Measurements from ENCODE around the gene GABPB1.

Gene GABPB1

DNA sequence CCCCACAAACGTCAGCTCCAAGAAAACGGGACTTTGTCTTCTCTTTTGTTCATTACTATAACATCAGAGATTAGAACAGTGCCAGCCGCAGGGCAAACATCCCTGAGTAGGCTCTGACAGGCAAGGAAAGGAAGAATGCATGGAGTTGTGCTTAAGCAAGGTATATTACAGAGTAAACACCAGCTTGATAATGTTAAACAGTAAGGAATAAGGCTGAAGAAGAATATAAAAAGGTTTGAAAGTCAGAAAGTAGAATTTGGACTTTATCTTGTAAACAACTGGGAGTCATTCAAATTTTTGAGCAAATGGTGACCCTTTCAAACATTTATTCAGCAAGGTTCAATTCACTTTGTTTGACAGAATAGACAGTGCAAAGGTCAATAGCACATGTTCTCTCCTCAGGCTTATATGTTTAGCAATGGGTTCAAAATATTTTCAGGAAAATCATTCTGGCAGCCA is 11.0 kb downstream of the GABPB1 start:
- DNase-seq (ENCODE audit: low read depth in 3 of 3) = no peak

DNA sequence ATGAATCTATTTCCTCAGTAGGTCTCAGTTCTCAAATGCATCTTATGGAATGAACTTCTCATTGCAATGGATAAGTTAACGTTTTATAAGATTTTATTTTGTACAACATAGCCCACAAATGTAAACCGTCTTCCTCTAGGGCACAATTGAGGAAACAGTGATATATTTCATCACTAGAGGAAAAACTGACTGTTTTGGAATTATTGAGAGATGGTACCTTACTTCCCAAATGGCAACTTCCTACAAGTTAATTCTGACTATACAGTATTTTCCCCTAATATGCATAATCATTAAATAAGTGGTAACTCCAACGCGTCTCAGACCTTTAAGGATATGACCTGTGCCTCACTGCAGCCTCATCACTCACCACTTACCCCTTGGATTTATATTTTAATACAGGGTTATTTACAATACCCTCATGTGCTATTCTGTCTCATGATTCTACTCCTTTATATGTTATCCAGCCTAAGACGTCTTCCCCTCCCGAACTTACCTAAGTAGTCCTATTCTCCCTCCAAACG is 13.3 kb downstream of the GABPB1 start:
- no peak for DNase-seq (ENCODE audit: low read depth in 3 of 3)

DNA sequence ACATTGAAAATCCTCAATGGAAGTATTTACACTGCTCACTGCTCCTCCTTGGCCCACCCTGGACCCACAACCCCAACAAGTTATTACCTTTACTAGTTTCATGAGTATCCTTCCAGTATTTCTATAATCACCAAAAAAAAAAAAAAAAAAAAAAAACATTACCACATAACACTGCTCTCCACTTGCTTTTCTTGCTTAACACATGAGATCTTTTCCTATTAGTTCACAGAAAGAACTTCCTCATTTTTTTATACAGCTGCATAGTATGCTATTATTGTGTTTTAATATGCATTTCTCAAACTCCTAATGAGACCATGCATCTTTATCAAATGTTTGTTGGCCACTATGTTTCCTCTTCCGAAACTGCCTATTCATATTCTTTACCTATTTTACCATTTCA is 14.6 kb downstream of the GABPB1 start:
- no peak for DNase-seq (ENCODE audit: low read depth in 3 of 3)

DNA sequence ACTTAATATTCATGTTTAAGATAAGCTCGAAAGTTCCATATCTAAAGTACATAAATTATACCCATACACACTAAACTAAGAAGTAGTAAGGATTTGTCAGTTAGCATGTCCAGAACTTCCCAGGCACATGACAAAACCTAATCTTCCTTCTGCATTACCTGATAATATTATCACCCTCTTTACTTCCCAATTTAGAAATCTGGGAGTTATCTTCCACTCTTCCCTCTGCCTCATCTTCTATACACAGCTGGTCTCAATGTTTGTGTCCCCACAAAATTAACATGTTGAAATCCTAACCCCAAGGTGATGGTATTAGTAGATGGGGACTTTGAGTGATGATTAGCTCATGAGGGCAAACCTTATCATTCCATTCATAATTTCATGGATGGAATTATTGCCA is 15.3 kb downstream of the GABPB1 start:
- no peak for DNase-seq (ENCODE audit: low read depth in 3 of 3)

DNA sequence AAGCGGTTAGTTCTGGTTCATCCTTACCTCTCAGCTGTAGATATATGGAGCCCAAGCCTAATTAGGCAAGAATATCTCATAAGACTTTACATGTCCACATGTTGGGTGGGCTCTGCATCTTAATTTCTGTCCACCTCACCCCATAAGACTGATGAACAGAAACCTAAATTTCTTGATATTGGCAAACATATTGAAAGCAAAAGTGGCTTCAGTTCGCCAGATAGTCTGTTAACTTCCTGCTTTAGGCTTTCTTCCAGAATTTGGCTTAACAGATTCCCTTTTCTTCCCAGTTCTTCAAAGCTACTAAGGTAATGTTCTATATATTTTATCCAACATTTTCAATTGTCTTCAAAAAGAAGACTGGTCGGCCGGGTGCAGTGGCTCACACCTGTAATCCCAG is 19.7 kb downstream of the GABPB1 start:
- DNase-seq (ENCODE audit: low read depth in 3 of 3) = no peak

DNA sequence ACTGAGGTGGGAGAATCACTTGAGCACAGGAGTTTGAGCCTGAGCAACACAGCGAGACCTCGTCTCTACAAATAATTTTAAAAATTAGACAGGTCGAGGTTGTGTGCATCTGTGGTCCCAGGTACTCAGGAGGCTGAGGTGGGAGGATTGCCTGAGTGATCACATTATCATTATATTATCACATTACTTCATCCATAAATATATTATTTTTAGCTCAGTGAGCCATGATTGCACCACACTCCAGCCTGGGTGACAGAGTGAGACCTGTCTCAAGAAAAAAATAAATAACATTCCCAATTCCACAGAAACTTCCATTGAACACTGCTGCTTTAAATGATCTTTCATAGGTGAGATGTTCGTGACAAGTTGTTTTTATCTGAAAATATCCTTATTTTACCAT is 21.8 kb downstream of the GABPB1 start:
- no peak for DNase-seq (ENCODE audit: low read depth in 3 of 3)

DNA sequence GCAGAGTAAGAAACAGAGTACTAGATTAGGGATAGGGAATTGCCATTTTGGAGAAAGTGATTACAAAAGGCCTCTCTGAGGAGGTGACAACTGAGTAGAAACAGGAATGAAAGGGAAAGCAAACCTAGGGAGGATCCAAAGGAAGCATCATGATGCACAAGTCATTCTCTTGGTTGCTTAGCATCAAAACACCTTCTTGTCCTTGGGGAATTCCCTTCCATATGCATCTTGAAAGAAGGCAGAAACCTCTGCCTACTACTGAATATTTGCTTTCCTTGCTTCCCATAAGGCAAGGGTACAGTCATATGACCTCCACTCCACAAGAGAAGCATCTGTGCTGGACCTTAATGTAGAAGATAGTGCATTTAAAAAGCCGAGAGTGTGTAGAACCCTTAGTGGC is 24.1 kb downstream of the GABPB1 start:
- DNase-seq (ENCODE audit: low read depth in 3 of 3) = no peak

DNA sequence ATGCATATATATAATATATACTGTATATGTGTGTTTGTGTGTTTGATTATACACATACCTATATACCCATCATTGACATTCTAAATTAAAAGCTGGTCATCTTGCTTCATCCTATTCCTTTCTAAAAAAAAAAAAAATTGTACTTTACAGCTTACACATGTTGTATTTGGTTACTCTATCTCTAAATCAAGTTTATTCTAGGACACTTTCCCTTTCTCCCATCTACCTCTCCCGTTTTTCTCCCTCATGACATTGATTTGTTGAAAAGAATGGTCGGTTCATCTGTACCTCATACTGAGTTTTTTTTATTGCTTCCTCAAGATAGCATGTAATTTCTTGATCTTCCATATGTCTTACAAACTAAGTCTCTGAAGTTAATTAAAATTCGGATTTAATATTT is 26.9 kb downstream of the GABPB1 start:
- DNase-seq (ENCODE audit: low read depth in 3 of 3) = no peak

DNA sequence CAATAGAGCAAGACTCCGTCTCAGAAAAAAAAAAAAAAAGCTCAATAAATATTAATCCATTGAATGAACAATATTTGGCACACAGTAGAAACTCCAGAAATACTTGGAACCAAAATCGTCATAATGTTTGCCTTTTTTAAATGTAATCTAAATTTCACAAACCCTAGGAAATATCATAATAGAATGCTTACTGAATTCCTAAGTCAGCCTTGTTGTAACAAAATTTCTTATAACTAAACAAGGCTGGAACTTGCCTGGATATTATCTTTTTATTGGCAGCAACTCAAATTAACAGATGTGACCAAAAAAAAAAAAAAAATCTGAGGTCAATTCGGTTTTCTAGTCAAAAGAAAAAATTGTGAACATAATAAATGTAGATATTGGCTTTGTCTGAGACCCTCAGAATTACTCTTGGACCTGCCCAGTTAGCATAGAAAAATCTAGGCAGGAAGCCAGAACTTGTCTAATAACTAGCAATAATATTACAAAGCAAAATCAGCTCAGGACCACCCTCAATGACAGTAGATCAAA is 33.3 kb downstream of the GABPB1 start:
- DNase-seq (ENCODE audit: low read depth in 3 of 3) = no peak

DNA sequence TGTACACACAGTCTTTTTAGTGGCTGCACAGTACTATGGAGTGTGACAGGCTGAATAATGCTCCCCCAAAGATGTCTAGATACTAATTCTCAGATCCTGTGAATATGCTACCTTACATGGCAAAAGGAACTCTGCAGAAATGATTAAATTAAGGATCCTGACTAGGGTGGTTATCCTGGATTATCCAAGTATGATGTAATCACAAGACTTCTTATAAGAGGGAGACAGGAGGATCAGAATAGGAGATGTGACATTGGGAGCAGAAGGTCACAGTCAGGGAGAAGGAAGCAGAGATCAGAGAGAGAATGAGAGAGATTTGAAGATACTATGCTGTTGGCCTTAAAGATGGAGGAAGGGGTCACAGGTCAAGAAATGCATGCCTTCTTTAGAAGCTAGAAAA is 34.5 kb downstream of the GABPB1 start:
- DNase-seq (ENCODE audit: low read depth in 3 of 3) = no peak

DNA sequence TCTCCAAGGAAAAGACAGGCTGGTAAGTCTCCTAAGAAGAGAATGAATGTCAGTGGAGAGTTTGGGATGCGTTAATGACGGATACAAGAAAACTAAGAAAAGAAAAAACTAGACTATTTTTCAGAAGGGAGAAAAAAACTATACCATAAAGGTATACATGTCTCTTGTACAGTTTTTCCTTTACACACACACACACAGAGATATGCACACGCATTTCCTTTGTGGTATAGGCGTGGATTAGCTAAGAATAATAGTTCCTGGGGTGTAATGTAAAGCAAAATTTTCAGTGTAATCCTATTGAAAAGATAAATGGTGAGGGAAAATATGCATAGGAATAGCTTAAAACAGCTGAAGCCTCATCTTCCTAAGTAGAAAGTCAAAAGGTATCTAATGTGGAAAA is 36.3 kb downstream of the GABPB1 start:
- DNase-seq (ENCODE audit: low read depth in 3 of 3) = no peak

DNA sequence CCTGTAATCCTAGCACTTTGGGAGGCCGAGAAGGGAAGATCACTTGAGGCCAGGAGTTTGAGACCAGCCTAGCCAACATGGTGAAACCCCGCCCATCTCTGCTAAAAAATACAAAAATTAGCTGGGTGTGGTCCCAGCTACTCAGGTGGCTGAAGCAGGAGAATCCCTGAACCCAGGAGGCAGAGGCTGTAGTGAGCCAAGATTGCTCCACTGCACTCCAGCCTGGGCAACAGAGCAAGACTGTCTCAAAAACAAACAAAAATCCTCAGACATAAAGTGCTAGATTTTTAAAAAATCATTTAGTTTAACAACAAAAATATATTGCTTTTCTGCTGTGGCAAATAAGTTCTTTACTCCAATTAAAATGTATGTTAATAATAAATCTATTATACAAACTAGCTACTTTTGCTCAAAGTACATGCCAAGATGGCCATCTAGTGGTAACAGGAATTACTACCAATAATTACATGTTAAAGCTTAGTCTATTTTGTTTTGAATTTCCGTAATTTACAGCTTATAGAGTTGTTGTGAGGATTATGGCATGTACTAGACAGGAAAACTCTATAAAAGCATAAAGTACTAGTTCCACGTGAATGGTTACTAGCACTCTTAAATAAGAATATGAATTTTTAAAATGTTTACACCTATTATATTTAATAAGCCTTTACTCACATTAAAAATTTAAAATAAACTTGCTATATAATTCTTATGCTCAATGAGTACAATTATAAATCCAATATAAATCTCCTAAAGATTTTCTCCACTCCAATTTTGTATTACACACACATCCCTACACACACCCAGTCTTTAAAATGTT is 39.0 kb downstream of the GABPB1 start:
- DNase-seq (ENCODE audit: low read depth in 3 of 3) = no peak

DNA sequence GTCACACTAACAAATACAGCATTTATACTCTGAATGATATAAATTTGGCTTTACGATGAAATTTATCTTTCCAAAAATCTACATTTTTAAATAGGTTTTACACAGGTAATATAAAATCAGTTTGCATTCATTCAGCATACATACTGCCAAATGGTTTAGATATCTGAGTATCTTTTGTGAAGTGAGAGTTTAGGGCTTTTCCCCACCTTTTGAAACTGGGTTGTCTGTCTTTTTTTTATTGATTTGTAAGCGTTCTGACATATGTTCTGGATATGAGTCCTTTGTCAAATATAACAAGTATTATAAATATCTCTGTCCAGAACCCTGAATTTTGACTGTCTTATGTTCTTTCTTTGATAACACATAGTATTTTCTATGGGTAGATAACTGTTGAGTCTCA is 42.4 kb downstream of the GABPB1 start:
- DNase-seq (ENCODE audit: low read depth in 3 of 3) = no peak

DNA sequence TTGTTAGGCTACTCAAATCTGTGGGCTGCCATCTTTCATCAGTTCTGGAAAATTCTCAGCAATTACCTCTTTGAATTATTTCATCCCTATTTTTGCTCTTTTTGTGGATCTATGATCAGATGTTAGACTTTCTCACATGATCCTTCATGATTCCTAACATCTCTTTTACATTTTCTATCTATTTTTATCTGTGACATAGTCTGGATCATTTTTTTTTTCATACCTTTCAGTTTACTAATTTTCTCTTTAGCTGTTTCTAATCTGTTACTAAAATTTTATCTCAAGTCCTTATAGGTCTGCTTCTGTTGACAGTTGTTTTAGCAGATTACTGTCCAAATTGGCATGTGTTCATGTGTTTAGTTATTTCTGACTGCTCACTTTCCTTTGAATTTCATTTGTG is 47.2 kb downstream of the GABPB1 start:
- DNase-seq (ENCODE audit: low read depth in 3 of 3) = no peak

DNA sequence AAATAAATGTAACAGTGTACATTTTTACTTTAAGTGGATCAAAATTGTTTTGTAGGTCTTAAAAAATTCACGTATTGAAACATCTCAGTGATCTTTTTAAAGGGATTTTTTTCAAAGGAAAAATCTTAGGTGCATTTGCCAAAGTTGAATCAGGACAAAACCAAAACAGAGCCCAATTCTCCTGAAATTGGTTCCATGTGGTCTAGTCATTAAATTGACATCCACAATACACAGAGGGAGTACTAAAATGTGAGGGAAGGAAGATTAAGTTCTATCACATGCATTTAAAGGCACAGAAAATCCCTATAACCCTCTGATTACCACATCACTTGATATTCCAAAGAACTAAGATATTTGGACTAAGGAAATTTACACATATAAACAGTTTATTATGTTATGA is 50.2 kb downstream of the GABPB1 start:
- DNase-seq (ENCODE audit: low read depth in 3 of 3) = no peak

DNA sequence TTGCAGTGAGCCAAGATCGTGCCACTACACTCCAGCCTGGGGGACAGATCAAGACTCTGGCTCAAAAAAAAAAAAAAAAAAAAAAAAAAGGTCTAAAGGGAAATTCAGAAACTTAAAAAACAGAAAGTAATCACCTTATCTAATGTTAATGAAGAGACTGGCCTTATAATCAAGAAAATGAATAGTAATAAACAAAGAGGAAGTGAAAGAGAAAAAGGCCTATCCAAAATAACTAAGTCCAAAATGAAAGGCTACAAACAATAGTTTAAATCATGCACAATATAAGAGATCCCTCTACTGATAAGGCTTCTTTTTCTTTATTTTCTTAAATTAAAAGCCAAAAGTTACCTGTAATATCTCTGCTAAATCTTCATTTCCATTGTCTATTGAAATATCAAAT is 52.4 kb downstream of the GABPB1 start:
- DNase-seq (ENCODE audit: low read depth in 3 of 3) = no peak

DNA sequence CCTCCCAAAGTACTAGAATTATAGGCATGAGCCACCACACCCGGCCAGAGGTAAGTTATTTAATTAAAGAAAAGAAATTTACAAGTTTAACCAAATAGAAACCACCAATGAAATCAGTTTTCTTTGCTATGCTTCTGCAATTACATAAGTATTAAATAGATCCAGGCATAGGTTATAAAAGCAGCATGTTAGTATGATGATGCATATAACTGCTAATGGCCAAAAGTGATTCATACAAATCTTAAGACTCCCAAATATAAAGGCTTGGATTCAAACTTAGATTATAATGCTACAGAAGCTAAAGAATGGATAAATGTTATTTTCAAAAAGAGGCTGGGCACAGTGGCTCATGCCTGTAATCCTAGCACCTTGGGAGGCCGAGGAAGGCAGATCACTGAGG is 56.7 kb downstream of the GABPB1 start:
- no peak for DNase-seq (ENCODE audit: low read depth in 3 of 3)

DNA sequence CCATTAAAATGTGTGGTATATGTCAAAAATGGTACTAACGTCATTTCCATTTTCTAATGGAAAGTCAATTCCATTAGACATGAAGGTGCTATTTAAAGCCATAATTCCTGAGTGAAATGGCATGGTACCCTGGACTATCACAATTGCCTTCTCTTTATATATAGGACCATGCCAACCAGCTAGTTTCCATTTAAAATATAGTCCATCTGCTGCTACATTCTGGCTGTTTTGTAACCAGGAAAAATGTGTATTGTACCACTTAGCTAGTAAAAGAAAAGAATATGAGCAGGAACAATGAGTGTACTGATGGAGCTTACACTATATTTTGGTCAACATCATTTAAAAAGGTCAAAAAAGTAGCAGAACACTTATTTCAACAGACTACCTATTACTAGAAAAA is 59.0 kb downstream of the GABPB1 start:
- no peak for DNase-seq (ENCODE audit: low read depth in 3 of 3)

DNA sequence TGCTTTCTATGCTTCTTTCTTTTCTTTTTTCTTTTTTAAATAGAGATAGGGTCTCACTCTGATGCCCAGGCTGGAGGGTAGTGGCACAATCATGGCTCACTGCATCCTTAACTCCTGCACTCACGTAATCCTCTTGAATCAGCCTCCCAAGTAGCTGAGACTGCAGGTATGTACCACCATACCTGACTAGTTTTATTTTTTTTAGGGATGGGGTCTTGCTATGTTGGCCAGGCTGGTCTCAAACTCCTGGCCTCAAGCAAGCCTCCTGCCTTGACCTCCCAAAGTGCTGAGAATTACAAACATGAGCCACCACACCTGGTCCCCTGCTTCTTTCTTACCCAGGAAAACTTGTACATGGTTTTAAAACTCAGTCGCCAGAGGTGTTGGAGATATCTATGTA is 65.2 kb downstream of the GABPB1 start:
- DNase-seq (ENCODE audit: low read depth in 3 of 3) = no peak

DNA sequence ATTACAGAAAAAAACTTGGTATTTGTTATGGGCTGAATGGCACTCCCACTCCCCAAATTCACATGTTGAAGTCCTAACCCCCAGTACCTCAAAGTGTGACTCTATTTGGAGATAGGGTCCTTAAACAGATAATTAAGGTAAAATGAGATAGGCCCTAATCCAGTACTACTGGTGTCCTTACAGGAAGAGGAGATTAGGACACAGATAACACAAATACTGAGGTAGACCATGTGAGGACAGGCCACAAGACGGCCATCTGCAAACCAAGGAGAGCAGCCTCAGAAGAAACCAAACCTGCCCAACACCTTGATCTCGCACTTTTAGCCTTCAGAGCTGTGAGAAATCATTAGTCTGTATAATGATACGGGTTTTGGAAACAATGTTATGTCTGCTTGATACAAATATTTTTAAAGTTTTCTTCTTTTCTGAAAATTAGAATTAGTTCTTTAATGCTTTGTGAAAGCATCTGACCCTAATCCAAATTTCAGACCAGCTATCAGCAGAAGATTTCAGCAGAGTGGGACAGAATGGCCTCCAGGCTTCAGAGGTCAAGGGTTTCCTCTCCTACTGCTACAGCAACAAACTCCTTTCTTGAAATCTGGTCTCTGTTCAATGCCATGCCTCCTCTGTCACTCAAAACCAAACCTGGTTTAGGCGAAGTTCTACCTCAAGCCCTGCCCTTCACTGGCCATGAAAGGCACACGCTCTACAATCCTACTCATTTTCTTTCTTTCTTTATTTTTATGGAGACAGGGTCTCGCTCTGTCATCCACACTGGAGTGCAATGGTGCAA is 67.5 kb downstream of the GABPB1 start:
- DNase-seq (ENCODE audit: low read depth in 3 of 3) = no peak

DNA sequence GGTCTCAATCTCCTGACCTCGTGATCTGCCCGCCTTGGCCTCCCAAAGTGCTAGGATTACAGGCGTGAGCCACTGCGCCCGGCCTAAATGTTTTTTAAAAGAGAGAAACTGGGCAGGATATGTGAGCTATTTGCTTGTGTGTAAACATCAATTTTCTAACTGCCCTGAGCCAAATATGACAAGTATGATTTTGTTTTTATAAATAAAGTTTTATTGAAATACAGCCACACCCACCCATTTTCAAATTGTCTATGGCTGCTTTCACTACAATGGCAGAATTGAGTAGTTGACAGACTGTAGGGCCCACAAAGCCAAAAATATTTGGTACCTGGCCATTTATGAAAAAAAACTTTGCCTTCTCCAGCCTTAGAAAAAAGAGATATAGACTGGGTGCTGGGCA is 73.6 kb downstream of the GABPB1 start:
- no peak for DNase-seq (ENCODE audit: low read depth in 3 of 3)

DNA sequence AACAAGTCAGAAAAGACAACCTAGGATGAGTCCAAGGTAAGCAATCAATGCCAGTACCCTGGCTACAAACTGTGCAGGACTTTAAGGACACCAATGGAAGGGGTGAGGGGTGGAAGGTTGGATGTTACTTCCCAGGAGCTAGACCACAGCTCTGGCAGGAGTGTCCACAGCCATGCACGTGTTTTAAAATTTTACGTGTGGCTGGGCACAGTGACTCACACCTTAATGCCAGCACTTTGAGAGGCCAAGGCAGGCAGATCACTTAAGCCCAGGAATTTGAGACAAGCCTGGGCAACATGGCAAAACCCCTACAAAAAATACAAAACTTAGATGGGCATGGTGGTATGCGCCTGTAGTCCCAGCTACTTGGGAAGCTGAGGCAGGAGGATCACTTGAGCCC is 74.7 kb downstream of the GABPB1 start:
- DNase-seq (ENCODE audit: low read depth in 3 of 3) = no peak

DNA sequence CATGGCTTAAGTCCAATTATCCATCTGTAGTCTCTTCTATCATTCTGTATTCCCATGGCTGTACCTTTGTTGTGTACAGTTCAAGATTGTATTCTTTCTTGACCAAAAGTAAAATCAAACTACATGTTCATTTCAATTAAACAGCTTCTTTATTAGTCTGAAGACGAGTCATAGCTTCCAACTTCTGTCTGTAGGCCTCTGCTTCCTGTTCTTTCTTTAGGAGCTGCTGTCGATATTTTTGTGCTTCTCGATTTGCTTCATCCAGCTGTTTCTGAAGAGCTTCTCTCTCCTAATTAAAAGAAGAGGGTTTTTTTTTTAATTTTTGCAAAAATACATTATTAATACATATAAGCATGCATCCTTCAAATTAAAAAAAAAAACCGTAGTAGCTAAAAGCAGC is 76.5 kb downstream of the GABPB1 start:
- no peak for DNase-seq (ENCODE audit: low read depth in 3 of 3)
